HPDE6-E6E7 (cell line): ENCODE data around the gene MPZ.
A peak's percentile ranks its signal among the peaks of the same experiment; 100 is the strongest.
"Not testable (repeated sequence)": the region's sequence is repeated elsewhere in the genome, so short reads cannot be mapped to it uniquely, and the experiment has no call there.

Experiments used
- DNase-seq: peaks from one replicate; pipeline ENCODE4 v3.0.0; 2011; ENCODE audit warnings: missing footprints; ENCODE audit errors: extremely low spot score

The MPZ gene

DNA sequence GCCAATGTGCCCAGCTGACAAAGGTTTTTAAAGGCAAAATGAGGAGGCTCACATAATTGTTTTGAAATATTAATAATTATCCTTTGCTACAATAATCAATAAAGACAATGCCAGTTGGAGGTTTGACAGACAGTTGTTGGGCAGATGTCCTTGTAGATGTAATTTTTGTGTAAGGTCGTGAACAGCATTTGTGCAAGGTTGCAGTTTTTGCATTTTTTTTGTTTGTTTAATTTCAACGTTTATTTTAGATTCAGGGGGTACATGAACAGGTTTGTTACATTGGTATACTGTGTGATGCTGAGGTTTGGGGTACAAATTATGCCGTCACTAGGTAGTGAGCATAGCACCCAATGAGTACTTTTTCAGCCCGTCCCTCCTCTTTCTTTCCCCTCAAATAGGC is 9.3 kb downstream of the MPZ start:
- no peak for DNase-seq

DNA sequence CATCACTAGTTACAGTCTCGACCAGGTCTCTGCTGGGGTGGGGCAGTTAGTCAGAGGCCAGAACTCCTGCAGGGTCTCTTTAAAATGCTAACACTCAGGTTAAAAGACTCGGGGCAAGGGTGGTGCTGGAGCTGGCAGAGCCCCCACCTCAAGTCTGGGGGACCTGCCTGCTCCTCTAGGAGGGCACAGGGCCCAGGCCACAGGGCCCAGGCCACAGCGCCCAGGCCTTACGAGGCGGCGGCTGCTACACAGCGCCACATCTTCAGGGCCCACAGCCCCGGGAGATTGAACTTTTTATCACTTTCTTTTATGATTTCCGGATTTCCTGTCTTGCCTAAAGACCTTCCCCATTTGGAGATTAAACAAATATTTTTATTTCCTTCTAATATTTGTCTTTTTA is 10.4 kb downstream of the MPZ start:
- no peak for DNase-seq

DNA sequence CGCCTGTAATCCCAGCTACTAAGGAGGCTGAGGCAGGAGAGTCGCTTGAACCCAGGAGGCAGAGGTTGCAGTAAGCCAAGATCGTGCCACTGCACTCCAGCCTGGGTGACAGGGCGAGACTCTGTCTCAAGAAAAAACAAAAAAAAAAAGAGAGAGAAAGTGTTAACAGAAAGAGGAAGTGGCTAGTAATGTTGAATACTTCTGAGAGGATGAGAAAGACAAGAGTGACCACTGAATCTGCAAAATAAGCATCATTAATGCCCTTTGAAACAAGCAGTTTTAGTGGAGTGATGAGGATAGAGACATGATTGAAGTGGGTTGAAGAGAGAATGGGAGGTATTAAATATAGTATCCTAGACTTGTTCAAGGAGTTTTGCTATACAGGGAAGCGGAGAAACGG is 11.7 kb downstream of the MPZ start:
- DNase-seq, result no peak

GRCh38 chr1:161297415-161297814 is 12.4 kb downstream of the MPZ start:
- no peak for DNase-seq

- DNase-seq, result no peak
These were observed 19.0 kb downstream of the MPZ start for GRCh38 chr1:161290779-161291178.

DNA sequence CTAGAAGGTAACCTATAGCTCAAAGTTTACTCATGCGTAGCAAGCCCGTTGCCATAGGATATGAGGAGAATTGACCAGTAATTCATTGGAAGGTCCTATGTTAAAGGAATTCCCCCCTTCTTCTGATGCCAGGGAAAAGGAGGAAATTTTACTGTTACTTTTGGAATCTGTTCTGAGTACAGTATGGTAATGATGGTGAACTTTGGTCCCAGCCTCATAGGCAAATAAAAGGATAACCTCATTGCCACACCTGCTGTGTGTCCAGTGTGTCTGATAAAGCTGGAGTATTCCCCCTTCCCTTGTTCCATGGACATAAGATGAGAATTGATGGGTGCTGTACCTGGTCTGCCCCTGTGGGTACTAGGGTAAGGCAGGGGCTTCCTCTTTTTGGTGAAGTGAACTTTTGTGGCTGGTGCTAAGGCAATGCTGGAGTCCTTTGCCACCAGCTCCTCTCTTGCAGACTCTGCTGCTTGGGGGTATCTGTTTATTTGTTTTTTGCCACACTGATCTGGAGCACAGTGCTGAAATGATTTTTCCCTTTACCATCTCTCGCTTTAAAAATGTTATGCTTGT is 22.2 kb downstream of the MPZ start:
- DNase-seq, result no peak

DNA sequence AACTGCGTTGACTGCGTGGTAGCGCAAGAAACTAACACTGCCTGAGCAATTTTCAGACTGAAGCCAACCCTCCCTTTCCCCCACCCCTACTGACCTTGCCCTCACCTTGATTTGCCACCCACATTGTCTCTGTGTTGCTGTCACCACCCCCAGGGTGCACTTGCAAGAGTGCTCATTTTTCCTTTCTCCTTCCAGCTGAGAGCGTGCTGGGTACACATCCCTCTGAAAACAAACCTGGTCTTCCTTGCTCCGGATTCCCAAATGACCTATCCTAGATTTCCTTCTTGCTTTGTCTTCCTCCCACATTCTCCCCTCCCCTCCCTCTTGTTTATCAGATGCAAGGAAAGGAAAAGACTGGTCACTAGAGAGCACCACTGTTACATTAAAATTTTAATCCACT is 24.2 kb downstream of the MPZ start:
- no peak for DNase-seq

DNA sequence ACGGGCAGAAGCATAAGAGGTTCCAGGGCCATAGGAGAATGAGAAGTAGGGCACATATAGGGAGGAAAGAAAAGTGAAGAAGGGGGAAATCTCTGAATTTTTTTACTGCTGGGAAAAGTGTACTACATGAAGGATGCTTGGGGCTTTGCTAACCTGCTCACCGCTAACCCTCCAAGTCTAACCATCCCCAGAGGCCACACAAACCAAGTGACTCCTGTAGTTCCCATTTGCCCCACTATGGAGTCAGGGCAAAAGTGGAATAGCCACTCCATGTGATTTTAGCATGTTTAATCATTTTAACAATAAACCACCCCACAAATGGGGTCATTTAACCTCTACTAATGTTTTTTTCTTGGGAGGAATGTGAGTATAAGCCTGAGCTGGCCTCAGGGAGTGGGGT is 24.7 kb downstream of the MPZ start:
- DNase-seq, result no peak

DNA sequence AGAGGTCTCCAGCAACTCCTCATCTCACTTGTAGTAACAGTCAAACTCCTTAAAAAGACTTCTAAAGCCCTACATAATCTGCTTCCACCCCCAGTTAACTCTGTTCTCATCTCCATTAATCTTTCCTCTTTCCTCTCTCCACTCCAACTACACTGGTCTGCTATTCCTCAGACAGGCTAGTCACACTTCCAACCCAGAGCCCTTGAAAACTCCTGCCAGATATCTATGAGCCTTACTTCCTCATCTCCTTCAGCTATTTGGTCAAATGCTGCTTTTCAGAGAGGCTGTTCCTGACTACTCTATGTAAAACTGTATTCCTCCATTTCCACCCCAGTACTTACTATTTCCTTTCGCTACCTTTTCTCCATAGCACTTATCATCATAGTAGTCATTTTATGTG is 26.8 kb downstream of the MPZ start:
- DNase-seq, result no peak

GRCh38 chr1:161274874-161275273 is 34.9 kb downstream of the MPZ start:
- no peak for DNase-seq

DNA sequence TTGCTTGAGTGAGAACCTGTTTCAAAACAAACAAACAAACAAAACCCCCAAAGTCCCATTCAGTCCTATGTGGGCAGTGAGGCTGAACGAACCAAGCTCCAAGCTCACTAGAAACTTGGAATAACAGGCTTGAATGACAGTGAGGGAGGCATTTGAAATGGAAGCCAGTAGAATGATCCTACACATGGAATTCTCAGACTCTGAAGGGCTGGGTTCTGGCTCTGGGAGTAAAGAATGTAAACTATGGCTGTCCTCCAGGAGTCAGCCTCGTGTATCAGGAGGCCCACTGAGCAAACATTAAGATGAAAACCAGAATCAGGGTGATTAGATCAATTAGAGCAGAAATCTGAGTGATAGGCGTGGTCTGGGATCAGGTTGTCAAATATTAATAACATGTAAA is 36.4 kb downstream of the MPZ start:
- DNase-seq, result no peak

DNA sequence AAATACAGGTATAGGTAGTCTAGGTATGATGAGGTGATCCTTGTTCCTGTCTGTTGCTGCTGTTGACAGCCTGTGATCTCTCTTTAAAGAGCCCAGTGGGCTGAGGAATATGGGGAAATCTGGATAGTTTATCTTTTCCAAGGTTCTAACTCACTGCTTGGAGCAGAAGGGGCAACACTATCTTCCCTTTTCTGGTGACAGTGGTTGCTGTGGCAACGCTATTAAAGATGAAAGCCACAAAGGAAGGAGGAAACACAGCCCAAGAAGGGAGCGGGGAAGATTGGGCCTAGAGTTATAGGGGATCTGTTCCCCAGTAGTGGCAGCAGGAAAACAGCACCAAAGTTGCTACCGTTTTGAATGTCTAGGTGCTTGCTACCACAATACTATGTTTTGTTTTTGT is 42.4 kb downstream of the MPZ start:
- no peak for DNase-seq

- no peak for DNase-seq
These were observed 42.9 kb downstream of the MPZ start for GRCh38 chr1:161266836-161267235.

DNA sequence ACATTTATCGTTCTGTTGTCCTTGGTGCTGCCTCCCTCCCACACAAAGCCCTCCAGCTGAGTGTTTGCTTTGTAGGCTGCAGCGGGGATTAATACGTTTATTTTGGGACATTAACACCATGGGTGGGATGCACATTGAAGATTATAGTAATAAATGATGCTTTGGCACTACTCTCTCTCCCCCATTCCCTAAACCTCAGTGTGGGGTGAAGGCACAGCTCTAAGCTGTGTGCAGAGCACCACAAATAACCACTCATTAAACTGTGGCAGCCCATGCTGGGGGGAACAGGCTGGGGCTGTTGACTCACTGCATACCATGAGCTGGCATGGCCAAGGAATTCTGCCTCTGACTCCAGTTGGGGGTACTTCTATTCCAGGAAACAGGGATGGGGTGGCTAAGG is 43.6 kb downstream of the MPZ start:
- no peak for DNase-seq

- DNase-seq, result no peak
These were observed 44.5 kb downstream of the MPZ start for GRCh38 chr1:161265305-161265704.

GRCh38 chr1:161261261-161262235 is 48.2 kb downstream of the MPZ start:
- no peak for DNase-seq

- no peak for DNase-seq
These were observed 49.1 kb downstream of the MPZ start for GRCh38 chr1:161260376-161261260.

DNA sequence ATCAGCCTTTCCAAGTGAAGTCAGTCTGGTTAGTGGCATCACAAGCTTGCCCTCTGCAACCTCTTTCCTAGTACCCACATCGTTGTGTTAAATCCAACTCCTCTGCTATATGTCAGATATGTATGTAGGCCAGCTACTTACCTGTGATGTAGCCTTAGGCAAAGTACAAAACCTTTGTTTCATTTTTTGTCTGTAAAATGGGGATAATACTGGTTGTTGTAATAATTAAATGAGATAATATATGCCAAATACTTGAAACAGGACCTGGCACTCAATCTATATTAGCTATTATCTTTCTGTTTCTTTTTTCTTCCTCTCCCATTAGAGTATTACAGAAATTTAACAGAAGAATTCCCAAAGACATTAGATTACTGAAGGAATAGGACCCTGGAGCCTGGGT is 50.0 kb downstream of the MPZ start:
- DNase-seq, result no peak

GRCh38 chr1:161259345-161259702 is 50.4 kb downstream of the MPZ start:
- DNase-seq, result no peak

GRCh38 chr1:161258439-161259344 is 51.1 kb downstream of the MPZ start, which contains the start of gene PCP4L1:
PCP4L1 (plus strand) TSS chr1:161258745; CDS start chr1:161258975, 230 bp downstream.
- DNase-seq, result peak; percentile 60

DNA sequence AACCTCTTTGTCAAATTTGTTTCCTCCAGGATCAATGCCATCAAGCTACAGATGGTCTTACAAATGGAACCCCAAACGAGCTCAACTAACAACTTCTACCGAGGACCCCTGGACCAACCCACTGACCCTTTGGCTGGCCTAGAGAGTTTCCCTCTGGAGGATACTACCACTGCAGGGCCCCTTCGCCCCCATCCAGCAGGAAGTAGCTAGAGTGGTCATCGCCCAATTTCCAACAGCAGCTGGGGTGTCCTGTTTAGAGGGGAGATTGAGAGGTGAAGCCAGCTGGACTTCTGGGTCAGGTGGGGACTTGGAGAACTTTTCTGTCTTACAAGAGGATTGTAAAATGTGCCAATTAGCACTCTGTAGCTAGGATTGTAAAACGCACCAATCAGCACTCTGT is 52.7 kb downstream of the MPZ start:
- not testable (repeated sequence) for DNase-seq
